OCI-LY7 (cell line): ENCODE results near the gene CCDC47. TPM values are rescaled to one million over a fixed set of nuclear protein-coding genes. Genes with fewer than 3 reads are reported as not detected.

Experiments
- BruUV-seq: library from RNA; stranded (reverse); fragments of 400-500 nt; replicated peaks from 2 replicates; lab custom pipeline; 2021; lab: Mats Ljungman, UMichigan
- CTCF ChIA-PET: fragments of 300-600 bp; sonication (Branson Sonifier 250); formaldehyde crosslinking; loops from one replicate; lab custom pipeline; 2022; ENCODE audit warnings: antibody characterized with exemption; ENCODE audit not compliant: unreplicated experiment; lab: Charles Lee
- POLR2A ChIA-PET: fragments of 300-600 bp; sonication (Branson Sonifier 250); formaldehyde crosslinking; loops from one replicate; lab custom pipeline; 2022; ENCODE audit warnings: antibody characterized with exemption; lab: Charles Lee
- DNase-seq: peaks from one replicate; pipeline ENCODE4 v3.0.0-alpha.2; 2015; ENCODE audit warnings: low spot score
- H2AFZ ChIP-seq: fragments of 200-600 bp; sonication (generic), shearing (Covaris generic); 2 replicates; pipeline ENCODE4 v1.6.1; 2014; ENCODE audit warnings: mild to moderate bottlenecking, antibody characterized with exemption, low read length, moderate library complexity
- H3K27ac ChIP-seq: fragments of 200-600 bp; sonication (generic); 2 replicates; pipeline ENCODE4 v1.5.1; 2014; ENCODE audit warnings: mixed run types, low read depth, mild to moderate bottlenecking, moderate library complexity, low read length, inconsistent platforms; ENCODE audit not compliant: poor library complexity, severe bottlenecking
- H3K36me3 ChIP-seq: fragments of 200-600 bp; sonication (generic); 2 replicates; pipeline ENCODE4 v1.6.1; 2014; ENCODE audit warnings: mild to moderate bottlenecking, antibody characterized with exemption, low read length, moderate library complexity, mixed read lengths; ENCODE audit not compliant: insufficient read depth
- H3K4me1 ChIP-seq: fragments of 200-600 bp; sonication (generic); 2 replicates; pipeline ENCODE4 v1.5.1; 2014; ENCODE audit warnings: mild to moderate bottlenecking, low read length; ENCODE audit not compliant: insufficient read depth, poor library complexity, severe bottlenecking
- H3K4me2 ChIP-seq: fragments of 200-600 bp; sonication (generic); 2 replicates; pipeline ENCODE4 v1.6.1; 2014; ENCODE audit warnings: mild to moderate bottlenecking, low read length
- H3K4me3 ChIP-seq: fragments of 200-600 bp; sonication (generic); 2 replicates; pipeline ENCODE4 v1.5.1; 2014; ENCODE audit warnings: mild to moderate bottlenecking, low read depth, low read length; ENCODE audit not compliant: poor library complexity, severe bottlenecking
- H3K79me2 ChIP-seq: fragments of 200-600 bp; sonication (generic); 2 replicates; pipeline ENCODE4 v1.6.1; 2016; ENCODE audit warnings: low read depth, mild to moderate bottlenecking, low read length, moderate library complexity, mixed read lengths; ENCODE audit not compliant: insufficient read depth
- H3K9me2 ChIP-seq: fragments of 200-600 bp; sonication (generic); 2 replicates; pipeline ENCODE4 v1.6.1; 2016; ENCODE audit warnings: mild to moderate bottlenecking, low read length, mixed read lengths; ENCODE audit not compliant: insufficient read depth
- H3K9me3 ChIP-seq: fragments of 200-600 bp; sonication (generic); 2 replicates; pipeline ENCODE4 v1.6.1; 2014; ENCODE audit warnings: mild to moderate bottlenecking, mixed run types, low read length, mixed read lengths
- H4K20me1 ChIP-seq: fragments of 200-600 bp; sonication (generic); 2 replicates; pipeline ENCODE4 v1.6.1; 2014; ENCODE audit warnings: mild to moderate bottlenecking, antibody characterized with exemption, low read length, moderate library complexity, mixed read lengths; ENCODE audit not compliant: insufficient read depth
- CTCF ChIP-seq: fragments of 200-600 bp; sonication (generic); conservative IDR thresholded peaks from 2 replicates; pipeline ENCODE4 v1.5.1; 2014; ENCODE audit warnings: mild to moderate bottlenecking, antibody characterized with exemption, low read length, moderate library complexity, mixed read lengths
- EZH2phosphoT487 ChIP-seq: fragments of 200-600 bp; sonication (generic); IDR thresholded peaks from 2 replicates; pipeline ENCODE4 v1.6.1; 2018; ENCODE audit warnings: low read depth, borderline replicate concordance, mild to moderate bottlenecking, mixed run types, antibody characterized with exemption, low read length, moderate library complexity, mixed read lengths
- intact Hi-C: fragments of 100-400 bp; cut with micrococcal nuclease; formaldehyde crosslinking; loops from one replicate; pipeline ENCODE4 v1.10.0; 2022; ENCODE audit not compliant: unreplicated experiment
- total RNA-seq, 2 experiments: library from RNA; depleted of rRNA in 1 of 2; stranded (reverse); fragments of >200 nt in 1 of 2; shearing (Covaris generic) in 1 of 2; gene quantifications; 2 replicates each; pipeline ENCODE4 v1.2.3, GENCODE V29; 2014 to 2022

Gene CCDC47
- total RNA-seq, 2 experiments from 2014 or later = 27.5 to 50.3 TPM

- Histone ChIP-seq H3K36me3 (peaks cover 100% of the 10 kb centered on the region), H3K79me2 (peaks cover 51% of the 10 kb centered on the region), H4K20me1 (peaks cover 3% of the 10 kb centered on the region), H3K4me2 (no peak overlapping the region), H2AFZ (no peak overlapping the region), H3K4me1 (no peaks in the 10 kb centered on the region), H3K4me3 (no peak overlapping the region), H3K9me2 (no peaks in the 10 kb centered on the region), H3K9me3 (no peaks in the 10 kb centered on the region), H3K27ac (no peak overlapping the region)
- ChIA-PET CTCF (no interaction called here), POLR2A (interaction anchor here (0.9 kb wide), 1 partner anchor 15 kb away, joined by 3 read pairs; no protein-coding TSS in a partner anchor)
- TF ChIP-seq CTCF (no peak), EZH2phosphoT487 (no peak)
- intact Hi-C loops = loop anchor here (5.0 kb wide), 1 partner anchor 95 kb away; no protein-coding TSS in a partner anchor
- DNase-seq = no peak
- BruUV-seq = no TSS peak
Measured at GRCh38 chr17:63792055-63792729, 18.8 kb upstream of the CCDC47 start.

GRCh38 chr17:63790057-63790456 lies 16.7 kb upstream of the CCDC47 start:
- ChIA-PET CTCF (no interaction called here), POLR2A (interaction anchor here (0.6 to 1.2 kb wide), 4 partner anchors 9 to 506 kb away, joined by 3 to 4 read pairs (median 3); no protein-coding TSS in a partner anchor)
- no peak overlapping the region for H3K4me2 ChIP-seq
- H3K4me1 ChIP-seq = no peaks in the 10 kb centered on the region
- DNase-seq = no peak
- TF ChIP-seq EZH2phosphoT487 (no peak), CTCF (no peak)
- intact Hi-C loops = loop anchor here (5.0 kb wide), 1 partner anchor 93 kb away; no protein-coding TSS in a partner anchor
- no peak overlapping the region for H2AFZ ChIP-seq
- H3K9me2 ChIP-seq = no peaks in the 10 kb centered on the region
- no peak overlapping the region for H3K4me3 ChIP-seq
- peaks cover 10% of the 10 kb centered on the region for H4K20me1 ChIP-seq
- peaks cover 72% of the 10 kb centered on the region for H3K79me2 ChIP-seq
- BruUV-seq = no TSS peak
- peaks cover 100% of the 10 kb centered on the region for H3K36me3 ChIP-seq
- H3K27ac ChIP-seq = no peak overlapping the region
- H3K9me3 ChIP-seq = no peaks in the 10 kb centered on the region
